HCT116 (cell line): ENCODE measurements around the gene TECPR1.

ENCODE experiments used
- CTCF ChIP-seq, 3 experiments: fragments of 200-600 bp in 1 of 3; sonication (generic) in 1 of 3; IDR thresholded peaks in 2 of 3; conservative IDR thresholded peaks in 1 of 3; 2 replicates each; pipeline ENCODE4 v1.5.1; 2012 to 2017; ENCODE audit warnings: low read depth in 2 of 3, low read length in 2 of 3, antibody characterized with exemption in 1 of 3, borderline replicate concordance in 1 of 3, control low read depth in 1 of 3, mild to moderate bottlenecking in 1 of 3, mixed read lengths in 1 of 3, mixed run types in 1 of 3, moderate library complexity in 1 of 3; ENCODE audit not compliant: insufficient read depth in 1 of 3
- EGR1 ChIP-seq: IDR thresholded peaks from 2 replicates; pipeline ENCODE4 v1.6.1; 2012; ENCODE audit warnings: low read depth
- ELF1 ChIP-seq: IDR thresholded peaks from 2 replicates; pipeline ENCODE4 v1.6.1; 2012; ENCODE audit warnings: low read depth, borderline replicate concordance
- EZH2phosphoT487 ChIP-seq: fragments of 200-600 bp; IDR thresholded peaks from 2 replicates; pipeline ENCODE4 v1.6.1; 2018; ENCODE audit warnings: antibody characterized with exemption, borderline replicate concordance
- POLR2A ChIP-seq: IDR thresholded peaks from 2 replicates; pipeline ENCODE4 v1.7.0; 2011; ENCODE audit warnings: borderline replicate concordance; ENCODE audit not compliant: insufficient read depth, insufficient read length; ENCODE audit errors: extremely low read depth
- SP1 ChIP-seq: IDR thresholded peaks from 2 replicates; pipeline ENCODE4 v1.6.1; 2012; ENCODE audit warnings: low read depth
- TCF7L2 ChIP-seq: IDR thresholded peaks from 2 replicates; pipeline ENCODE4 v1.7.0; 2011; ENCODE audit warnings: borderline replicate concordance, inconsistent platforms; ENCODE audit not compliant: insufficient read depth, insufficient read length; ENCODE audit errors: extremely low read depth
- ZBTB33 ChIP-seq: IDR thresholded peaks from 2 replicates; pipeline ENCODE4 v1.6.1; 2011; ENCODE audit warnings: mild to moderate bottlenecking, low read length, moderate library complexity; ENCODE audit not compliant: insufficient replicate concordance; ENCODE audit errors: extremely low read depth

- no peak for TF ChIP-seq EGR1
- no peak for TF ChIP-seq CTCF (IDR thresholded peaks at IDR 0.05 in 2 of 3, conservative IDR thresholded peaks at IDR 0.05 in 1 of 3; ENCODE audit: borderline replicate concordance in 1 of 3, insufficient read depth in 1 of 3, low read depth in 2 of 3, low read length in 2 of 3)
- TF ChIP-seq TCF7L2: no peak
- no peak for TF ChIP-seq POLR2A
- TF ChIP-seq SP1: no peak
- TF ChIP-seq ZBTB33: no peak
- TF ChIP-seq EZH2phosphoT487: no peak
- no peak for TF ChIP-seq ELF1
Measured at GRCh38 chr7:98285157-98286092, 33.4 kb upstream of the TECPR1 start.
